CD4-positive, alpha-beta T cell treated with Interleukin-10 for 1 hour (primary cell): Measurements from ENCODE around the gene SLC45A1.
"Not testable (repeated sequence)": the region's sequence is repeated elsewhere in the genome, so short reads cannot be mapped to it uniquely, and the experiment has no call there.

Experiments used
- DNase-seq: peaks from one replicate; pipeline ENCODE4 v3.0.0-alpha.2; 2020

The SLC45A1 gene

GRCh38 chr1:8371372-8371991, 53.6 kb downstream of the SLC45A1 start:
- DNase-seq, result no peak

- DNase-seq, result no peak
Measured at GRCh38 chr1:8373125-8373524, 55.2 kb downstream of the SLC45A1 start.

- DNase-seq, result no peak
Measured at GRCh38 chr1:8373581-8374241, 55.8 kb downstream of the SLC45A1 start.

GRCh38 chr1:8374356-8374755, 56.4 kb downstream of the SLC45A1 start:
- no peak for DNase-seq

GRCh38 chr1:8374812-8375211, 56.9 kb downstream of the SLC45A1 start:
- peak; percentile 27 for DNase-seq

GRCh38 chr1:8376358-8376840, 58.5 kb downstream of the SLC45A1 start:
- no peak for DNase-seq

GRCh38 chr1:8377271-8377981, 59.5 kb downstream of the SLC45A1 start:
- DNase-seq, result no peak

- DNase-seq, result no peak
Measured at GRCh38 chr1:8378178-8378577, 60.3 kb downstream of the SLC45A1 start.

GRCh38 chr1:8378981-8379470, 61.1 kb downstream of the SLC45A1 start:
- DNase-seq, result no peak

- DNase-seq, result no peak
Measured at GRCh38 chr1:8379513-8380186, 61.7 kb downstream of the SLC45A1 start.

GRCh38 chr1:8380310-8380709, 62.4 kb downstream of the SLC45A1 start:
- not testable (repeated sequence) for DNase-seq

GRCh38 chr1:8381618-8382017, 63.7 kb downstream of the SLC45A1 start:
- DNase-seq, result no peak

- DNase-seq, result no peak
Measured at GRCh38 chr1:8382051-8382505, 64.2 kb downstream of the SLC45A1 start.

GRCh38 chr1:8382608-8383505, 64.9 kb downstream of the SLC45A1 start:
- no peak for DNase-seq

- DNase-seq, result no peak
Measured at GRCh38 chr1:8384088-8384487, 66.2 kb downstream of the SLC45A1 start.

- DNase-seq, result no peak
Measured at GRCh38 chr1:8384577-8384976, 66.7 kb downstream of the SLC45A1 start.

GRCh38 chr1:8386247-8386646, 68.3 kb downstream of the SLC45A1 start:
- DNase-seq, result no peak

GRCh38 chr1:8388732-8389562, 71.0 kb downstream of the SLC45A1 start:
- no peak for DNase-seq

GRCh38 chr1:8389958-8390535, 72.1 kb downstream of the SLC45A1 start:
- no peak for DNase-seq

GRCh38 chr1:8390707-8391106, 72.8 kb downstream of the SLC45A1 start:
- DNase-seq, result no peak

GRCh38 chr1:8392522-8392921, 74.6 kb downstream of the SLC45A1 start:
- DNase-seq, result no peak
